Esophagus muscularis mucosa (tissue), 4 donors: ENCODE measurements around the gene PTPRU.
A peak's percentile ranks its signal among the peaks of the same experiment; 100 is the strongest.

ENCODE experiments used
- CTCF ChIP-seq, 3 experiments: fragments of 200-600 bp in 2 of 3; fragments of 450-650 bp in 1 of 3; sonication (generic) in 2 of 3; IDR thresholded peaks; one replicate each; pipeline ENCODE4 v1.5.1; 2017 to 2019; ENCODE audit warnings: antibody characterized with exemption in 3 of 3, mild to moderate bottlenecking in 2 of 3, moderate library complexity in 1 of 3
- EP300 ChIP-seq: sonication (generic); formaldehyde crosslinking; IDR thresholded peaks from one replicate; pipeline ENCODE4 v1.6.1; 2017; ENCODE audit warnings: antibody characterized with exemption
- POLR2A ChIP-seq: fragments of 450-650 bp; IDR thresholded peaks from one replicate; pipeline ENCODE4 v1.6.1; 2017; ENCODE audit warnings: antibody characterized with exemption, moderate library complexity, mild to moderate bottlenecking, low read depth
- POLR2AphosphoS5 ChIP-seq, 2 donors: sonication (generic); formaldehyde crosslinking; IDR thresholded peaks; one replicate each; pipeline ENCODE4 v1.6.1; 2017; ENCODE audit warnings: antibody characterized with exemption in 2 of 2

GRCh38 chr1:29202584-29203340 is 33.6 kb upstream of the PTPRU start:
- TF ChIP-seq POLR2A = no peak
- TF ChIP-seq CTCF (IDR thresholded peaks at IDR 0.05) = peak; percentile 95 to 97 (median 95)
- TF ChIP-seq POLR2AphosphoS5 (IDR thresholded peaks at IDR 0.05) = peak; percentile 89 to 91
- no peak for TF ChIP-seq EP300
